DOHH2 (cell line): ENCODE data around the gene FZD10.

Source experiments
- EZH2phosphoT487 ChIP-seq: fragments of 200-600 bp; sonication (generic); IDR thresholded peaks from 2 replicates; pipeline ENCODE4 v1.6.1; 2017; ENCODE audit warnings: borderline replicate concordance, mild to moderate bottlenecking, antibody characterized with exemption, low read length, moderate library complexity, mixed read lengths
- TF ChIP-seq, protein P1 (sequence below): fragments of 200-600 bp; sonication (generic); IDR thresholded peaks from one replicate; pipeline ENCODE4 v1.5.1; 2014; ENCODE audit warnings: antibody characterized with exemption, mild to moderate bottlenecking, low read depth, low read length; ENCODE audit not compliant: poor library complexity, severe bottlenecking

DNA sequence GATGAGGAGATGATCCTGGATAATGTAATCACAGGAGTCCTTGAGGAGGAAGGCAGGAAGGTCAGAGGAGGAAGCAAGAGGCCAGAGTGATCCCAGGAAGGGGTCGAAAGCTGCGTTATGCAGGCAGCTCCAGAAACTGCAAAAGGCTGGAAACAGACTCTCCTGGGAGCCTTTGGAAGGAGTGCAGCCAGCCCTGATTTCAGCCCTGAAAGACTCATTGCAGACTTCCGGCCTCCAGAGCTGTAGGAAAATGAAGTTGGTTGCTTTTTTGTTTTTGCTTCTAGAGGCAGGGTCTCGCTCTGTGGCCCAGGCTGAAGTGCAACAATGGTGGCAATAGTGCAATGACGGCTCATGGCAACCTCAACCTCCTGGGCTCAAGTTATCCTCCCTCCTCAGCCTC lies 44.6 kb upstream of the FZD10 start:
- TF ChIP-seq, protein P1, sequence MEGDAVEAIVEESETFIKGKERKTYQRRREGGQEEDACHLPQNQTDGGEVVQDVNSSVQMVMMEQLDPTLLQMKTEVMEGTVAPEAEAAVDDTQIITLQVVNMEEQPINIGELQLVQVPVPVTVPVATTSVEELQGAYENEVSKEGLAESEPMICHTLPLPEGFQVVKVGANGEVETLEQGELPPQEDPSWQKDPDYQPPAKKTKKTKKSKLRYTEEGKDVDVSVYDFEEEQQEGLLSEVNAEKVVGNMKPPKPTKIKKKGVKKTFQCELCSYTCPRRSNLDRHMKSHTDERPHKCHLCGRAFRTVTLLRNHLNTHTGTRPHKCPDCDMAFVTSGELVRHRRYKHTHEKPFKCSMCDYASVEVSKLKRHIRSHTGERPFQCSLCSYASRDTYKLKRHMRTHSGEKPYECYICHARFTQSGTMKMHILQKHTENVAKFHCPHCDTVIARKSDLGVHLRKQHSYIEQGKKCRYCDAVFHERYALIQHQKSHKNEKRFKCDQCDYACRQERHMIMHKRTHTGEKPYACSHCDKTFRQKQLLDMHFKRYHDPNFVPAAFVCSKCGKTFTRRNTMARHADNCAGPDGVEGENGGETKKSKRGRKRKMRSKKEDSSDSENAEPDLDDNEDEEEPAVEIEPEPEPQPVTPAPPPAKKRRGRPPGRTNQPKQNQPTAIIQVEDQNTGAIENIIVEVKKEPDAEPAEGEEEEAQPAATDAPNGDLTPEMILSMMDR: no peak
- no peak for TF ChIP-seq EZH2phosphoT487
